ENCODE results near the gene CNKSR3. TPM values are rescaled to one million over a fixed set of nuclear protein-coding genes. Genes with fewer than 3 reads are reported as not detected.

Gene CNKSR3
- total and polyA plus RNA-seq, 5 experiments from 2014 or later: 0.01 TPM; not detected in 4

- H3K36me3 Mint-ChIP-seq: no peaks in the 10 kb centered on the region
- POLR2A ChIA-PET: no interaction called here
- H3K9me3 Mint-ChIP-seq: no peaks in the 10 kb centered on the region
- H3K27ac Mint-ChIP-seq: no peak overlapping the region
- peaks cover 0 to 3% (median 0%) of the 10 kb centered on the region in 5 donors for H3K27me3 Mint-ChIP-seq
- DNase-seq (no peak), ATAC-seq (no peak)
- H3K4me3 Mint-ChIP-seq: no peak overlapping the region
- peaks cover 0 to 5% (median 0%) of the 10 kb centered on the region in 4 donors for H3K4me1 Mint-ChIP-seq
Measured at GRCh38 chr6:154402081-154402780, 108.3 kb downstream of the CNKSR3 start.

- no peak overlapping the region for H3K4me3 Mint-ChIP-seq
- H3K27ac Mint-ChIP-seq: peak overlapping the region in 1 of 10 donors; percentile 79
- H3K4me1 Mint-ChIP-seq: peaks cover 0 to 11% (median 4%) of the 10 kb centered on the region in 4 donors
- no peaks in the 10 kb centered on the region for H3K9me3 Mint-ChIP-seq
- DNase-seq: no peak
- H3K27me3 Mint-ChIP-seq: peaks cover 0 to 2% (median 0%) of the 10 kb centered on the region in 5 donors
- no peak for ATAC-seq
- POLR2A ChIA-PET: no interaction called here
- no peaks in the 10 kb centered on the region for H3K36me3 Mint-ChIP-seq
Measured at GRCh38 chr6:154399097-154399496, 111.4 kb downstream of the CNKSR3 start.

GRCh38 chr6:154397491-154398195 is 112.8 kb downstream of the CNKSR3 start:
- no peak overlapping the region for H3K4me3 Mint-ChIP-seq
- no peak for ATAC-seq
- H3K36me3 Mint-ChIP-seq: no peaks in the 10 kb centered on the region
- POLR2A ChIA-PET: no interaction called here
- H3K9me3 Mint-ChIP-seq: no peaks in the 10 kb centered on the region
- H3K27me3 Mint-ChIP-seq: peaks cover 0 to 3% (median 0%) of the 10 kb centered on the region in 5 donors
- no peak for DNase-seq
- peaks cover 0 to 11% (median 1%) of the 10 kb centered on the region in 4 donors for H3K4me1 Mint-ChIP-seq
- no peak overlapping the region for H3K27ac Mint-ChIP-seq

- H3K27ac Mint-ChIP-seq: no peak overlapping the region
- H3K9me3 Mint-ChIP-seq: peaks cover 0 to 3% (median 0%) of the 10 kb centered on the region in 9 donors
- H3K36me3 Mint-ChIP-seq: no peaks in the 10 kb centered on the region
Measured at GRCh38 chr6:154395878-154396277, 114.6 kb downstream of the CNKSR3 start.

GRCh38 chr6:154395316-154395715 is 115.2 kb downstream of the CNKSR3 start:
- DNase-seq (no peak), ATAC-seq (no peak)
- Mint-ChIP-seq H3K27ac (no peak overlapping the region), H3K4me3 (no peak overlapping the region), H3K4me1 (peaks cover 0 to 11% (median 1%) of the 10 kb centered on the region in 4 donors), H3K9me3 (peaks cover 0 to 3% (median 0%) of the 10 kb centered on the region in 9 donors), H3K27me3 (peaks cover 0 to 7% (median 4%) of the 10 kb centered on the region in 5 donors), H3K36me3 (no peaks in the 10 kb centered on the region)
- POLR2A ChIA-PET: no interaction called here

More at GRCh38 chr6:154395878-154396277, 114.6 kb downstream of the CNKSR3 start:
- POLR2A ChIA-PET: no interaction called here
- peaks cover 0 to 11% (median 1%) of the 10 kb centered on the region in 4 donors for H3K4me1 Mint-ChIP-seq
- ATAC-seq (no peak), DNase-seq (no peak)
- H3K4me3 Mint-ChIP-seq: no peak overlapping the region
- peaks cover 0 to 7% (median 4%) of the 10 kb centered on the region in 5 donors for H3K27me3 Mint-ChIP-seq

- POLR2A ChIA-PET: no interaction called here
- Mint-ChIP-seq H3K36me3 (no peaks in the 10 kb centered on the region), H3K27ac (peak overlapping the region in 1 of 10 donors; percentile 55), H3K4me3 (no peak overlapping the region), H3K4me1 (peaks cover 0 to 11% (median 1%) of the 10 kb centered on the region in 4 donors), H3K27me3 (peaks cover 0 to 7% (median 4%) of the 10 kb centered on the region in 5 donors), H3K9me3 (peaks cover 0 to 6% (median 0%) of the 10 kb centered on the region in 9 donors)
- DNase-seq (no peak), ATAC-seq (no peak)
Measured at GRCh38 chr6:154394571-154394970, 115.9 kb downstream of the CNKSR3 start.

- no peak for ATAC-seq
- Mint-ChIP-seq H3K36me3 (peaks cover 0 to 2% (median 0%) of the 10 kb centered on the region in 3 donors), H3K9me3 (peaks cover 0 to 17% (median 4%) of the 10 kb centered on the region in 9 donors), H3K27me3 (peaks cover 4 to 13% (median 11%) of the 10 kb centered on the region in 5 donors), H3K27ac (no peak overlapping the region), H3K4me1 (peaks cover 0 to 5% (median 1%) of the 10 kb centered on the region in 4 donors), H3K4me3 (no peak overlapping the region)
- no peak for DNase-seq
- POLR2A ChIA-PET: no interaction called here
Measured at GRCh38 chr6:154390034-154390433, 120.5 kb downstream of the CNKSR3 start.

GRCh38 chr6:154388803-154389202 is 121.7 kb downstream of the CNKSR3 start:
- H3K4me1 Mint-ChIP-seq: no peaks in the 10 kb centered on the region
- ATAC-seq (no peak), DNase-seq (no peak)
- POLR2A ChIA-PET: no interaction called here
- no peak overlapping the region for H3K27ac Mint-ChIP-seq
- peaks cover 4 to 14% (median 11%) of the 10 kb centered on the region in 5 donors for H3K27me3 Mint-ChIP-seq
- H3K36me3 Mint-ChIP-seq: peaks cover 0 to 2% (median 0%) of the 10 kb centered on the region in 3 donors
- no peak overlapping the region for H3K4me3 Mint-ChIP-seq
- peaks cover 0 to 17% (median 4%) of the 10 kb centered on the region in 9 donors for H3K9me3 Mint-ChIP-seq

- peak overlapping the region in 2 of 10 donors; percentile 9 to 61 for H3K27ac Mint-ChIP-seq
- H3K4me3 Mint-ChIP-seq: no peak overlapping the region
- H3K4me1 Mint-ChIP-seq: no peaks in the 10 kb centered on the region
- POLR2A ChIA-PET: no interaction called here
- H3K27me3 Mint-ChIP-seq: peaks cover 4 to 11% (median 11%) of the 10 kb centered on the region in 5 donors
- H3K9me3 Mint-ChIP-seq: peaks cover 0 to 26% (median 4%) of the 10 kb centered on the region in 9 donors
- H3K36me3 Mint-ChIP-seq: peaks cover 0 to 7% (median 2%) of the 10 kb centered on the region in 3 donors
- no peak for DNase-seq
- no peak for ATAC-seq
Measured at GRCh38 chr6:154386848-154387717, 123.4 kb downstream of the CNKSR3 start.

GRCh38 chr6:154384191-154384590 is 126.3 kb downstream of the CNKSR3 start:
- POLR2A ChIA-PET: no interaction called here
- H3K4me1 Mint-ChIP-seq: no peaks in the 10 kb centered on the region

GRCh38 chr6:154383273-154383672 is 127.2 kb downstream of the CNKSR3 start:
- Mint-ChIP-seq H3K4me1 (no peaks in the 10 kb centered on the region), H3K27me3 (peaks cover 0 to 10% (median 4%) of the 10 kb centered on the region in 5 donors), H3K4me3 (no peak overlapping the region), H3K27ac (no peak overlapping the region), H3K36me3 (peaks cover 0 to 7% (median 0%) of the 10 kb centered on the region in 3 donors), H3K9me3 (peaks cover 0 to 9% (median 0%) of the 10 kb centered on the region in 9 donors)
- DNase-seq (no peak), ATAC-seq (no peak)
- POLR2A ChIA-PET: no interaction called here

More at GRCh38 chr6:154384191-154384590, 126.3 kb downstream of the CNKSR3 start:
- H3K27ac Mint-ChIP-seq: no peak overlapping the region
- peaks cover 0 to 7% (median 2%) of the 10 kb centered on the region in 3 donors for H3K36me3 Mint-ChIP-seq
- peaks cover 4 to 10% (median 4%) of the 10 kb centered on the region in 5 donors for H3K27me3 Mint-ChIP-seq
- DNase-seq (no peak), ATAC-seq (no peak)
- no peak overlapping the region for H3K4me3 Mint-ChIP-seq
- H3K9me3 Mint-ChIP-seq: peaks cover 0 to 16% (median 0%) of the 10 kb centered on the region in 9 donors

- DNase-seq (no peak), ATAC-seq (no peak)
- POLR2A ChIA-PET: no interaction called here
- Mint-ChIP-seq H3K27ac (no peak overlapping the region), H3K27me3 (peaks cover 0 to 10% (median 4%) of the 10 kb centered on the region in 5 donors), H3K36me3 (peaks cover 0 to 7% (median 0%) of the 10 kb centered on the region in 3 donors), H3K4me3 (no peak overlapping the region), H3K4me1 (no peaks in the 10 kb centered on the region), H3K9me3 (peaks cover 0 to 9% (median 0%) of the 10 kb centered on the region in 9 donors)
Measured at GRCh38 chr6:154382740-154383139, 127.7 kb downstream of the CNKSR3 start.

Measured in naive thymus-derived CD8-positive, alpha-beta T cell (primary cell).